Heart right ventricle (tissue), 16 donors: ENCODE data around the gene NDUFA6. TPM values are rescaled to one million over a fixed set of nuclear protein-coding genes. Genes with fewer than 3 reads are reported as not detected.
"Not testable (repeated sequence)": the region's sequence is repeated elsewhere in the genome, so short reads cannot be mapped to it uniquely, and the experiment has no call there.

ENCODE experiments used
- ATAC-seq, 8 donors: fragments of 200-7000 bp; cut with Tn5 transposase; one replicate each; pipeline ENCODE4 v1.9.1; 2020; ENCODE audit warnings: mild to moderate bottlenecking in 8 of 8, moderate library complexity in 8 of 8, moderate number of reproducible peaks in 1 of 8
- DNase-seq, 2 donors: peaks; one replicate each; pipeline ENCODE4 v3.0.0-alpha.2; 2020
- H3K27ac ChIP-seq, 10 donors: fragments of 200-600 bp; sonication (generic) in 2 of 10; one replicate each; pipeline versions ENCODE4 v1.5.0 to v1.8.0; 2020 to 2022; ENCODE audit warnings: mild to moderate bottlenecking in 3 of 10
- H3K27me3 ChIP-seq, 7 donors: fragments of 200-600 bp; one replicate each; pipeline ENCODE4 v1.8.0; 2021 to 2022; ENCODE audit warnings: mild to moderate bottlenecking in 2 of 7
- H3K36me3 ChIP-seq, 9 donors: fragments of 200-600 bp; sonication (generic) in 1 of 9; one replicate each; pipeline versions ENCODE4 v1.5.0 to v1.8.0; 2020 to 2022; ENCODE audit warnings: mild to moderate bottlenecking in 2 of 9
- H3K4me1 ChIP-seq, 9 donors: fragments of 200-600 bp; sonication (generic) in 1 of 9; one replicate each; pipeline versions ENCODE4 v1.5.0 to v1.8.0; 2020 to 2022; ENCODE audit warnings: mild to moderate bottlenecking in 4 of 9
- H3K4me3 ChIP-seq, 10 donors: fragments of 200-600 bp; sonication (generic) in 2 of 10; one replicate each; pipeline versions ENCODE4 v1.5.0 to v1.8.0; 2020 to 2022; ENCODE audit warnings: mild to moderate bottlenecking in 7 of 10, moderate library complexity in 2 of 10
- H3K9me3 ChIP-seq, 11 donors: fragments of 200-600 bp in 10 of 11; sonication (generic) in 2 of 11; one replicate each; pipeline versions ENCODE4 v1.5.0 to v1.8.0; 2013 to 2022; ENCODE audit warnings: mild to moderate bottlenecking in 2 of 11, control low read depth in 1 of 11, moderate library complexity in 1 of 11
- CTCF ChIP-seq, 9 donors: fragments of 200-600 bp; sonication (generic) in 2 of 9; IDR thresholded peaks; one replicate each; pipeline versions ENCODE4 v1.5.0 to v1.8.0; 2021 to 2022; ENCODE audit warnings: antibody characterized with exemption in 9 of 9, mild to moderate bottlenecking in 5 of 9, moderate library complexity in 1 of 9
- WGBS, 2 donors: extraction: QIAGEN DNeasy Blood & Tissue Kit; methylation state at CpG; one replicate each; pipeline ENCODE4 v1.1.7; 2013; ENCODE audit warnings: inconsistent platforms in 1 of 2; 5-methylcytosine and 5-hydroxymethylcytosine counted together
- intact Hi-C, 10 donors: fragments of 100-400 bp; cut with DNase I; formaldehyde crosslinking; loops; one replicate each; pipeline versions ENCODE4 v1.11.1 to v1.14.2; 2022
- polyA plus RNA-seq, 2 donors: library from polyadenylated mRNA; stranded (reverse); fragments of 200-250 nt; gene quantifications; one replicate each; pipeline ENCODE4 v1.2.3, GENCODE V29; 2013
- total RNA-seq, 10 donors: library from RNA; stranded (reverse); fragmentation: NEBNext Ultra II Directional in 3 of 10; extraction: Animal tissue kit (Norgen Biotek cat#: 25700) in 3 of 10; gene quantifications; one replicate each; pipeline versions ENCODE4 v1.2.1 to v1.2.4, GENCODE V29; 2021 to 2023
- donor health status: Arrhythmogenic right ventricular cardiomyopathy.
- donor health status: ischemic (EF 13 %, LVEDD 7.1; RV severe dilation, severe dysfunction).
- donor health status: healthy with polysubstance abuse.
- donor health status: DM: no; HTN: yes; CAD: no.
- donor health status: DM: no; HTN: no; CAD: no.
- donor health status: ischemic (EF 25% LVEDD 6.9; RV normal size, moderate dysfunction).
- donor health status: ischemic (EF 25% LVEDD 5.7; RV mildly dilated, moderate dysfunction).
- donor health status: healthy.
- donor health status: DM: yes; HTN: yes; CAD: no.
- donor health status: Ischemic cardiomyopathy.
- donor health status: ischemic (EF 35%, LVEDD 5.7; RV mildly dilated, moderate dysfunction).
- donor health status: nonischemic (EF 11% LVEDD 7.7; RV severe dilation, severe dysfunction).
- donor health status: DM: yes; HTN: yes; CAD: no.
- donor health status: PGD.
- donor health status: ischemic (EF 29% LVEDD 5.4; RV normal size, mild dysfunction).
- donor health status: nonischemic (EF 23%, LVEDD 6.1; RV moderate dilation, normal function).

The NDUFA6 gene
- total and polyA plus RNA-seq, 12 donors, result 179 to 479 (median 271) TPM

- peaks cover 0 to 23% (median 13%) of the 10 kb centered on the region in 11 donors for H3K9me3 ChIP-seq
- H3K4me3 ChIP-seq, result no peak overlapping the region
- no peak for DNase-seq
- no peaks in the 10 kb centered on the region for H3K27me3 ChIP-seq
- no peak for TF ChIP-seq CTCF (IDR thresholded peaks at IDR 0.05)
- intact Hi-C loops, result loop anchor here in 4 of 10 donors (5.0 to 10.0 kb wide), 2 partner anchors 144 to 147 kb away; partner anchors contain the start of gene SEPTIN3 (in 4 of the 4)
- no peak for ATAC-seq
- no peaks in the 10 kb centered on the region for H3K4me1 ChIP-seq
- 50 to 52% methylated on average over 4 of the region's 4 CpGs for WGBS, 2 donors
- H3K36me3 ChIP-seq, result peaks cover 0 to 8% (median 0%) of the 10 kb centered on the region in 9 donors
- H3K27ac ChIP-seq, result no peak overlapping the region
These were observed 21.2 kb upstream of the NDUFA6 start for GRCh38 chr22:42111798-42112197.

- Histone ChIP-seq H3K27me3 (no peaks in the 10 kb centered on the region), H3K27ac (no peak overlapping the region), H3K4me1 (no peaks in the 10 kb centered on the region), H3K9me3 (peaks cover 0 to 20% (median 11%) of the 10 kb centered on the region in 11 donors), H3K4me3 (no peak overlapping the region), H3K36me3 (peaks cover 0 to 10% (median 0%) of the 10 kb centered on the region in 9 donors)
- intact Hi-C loops, result no loop called here
- DNase-seq (no peak), ATAC-seq (no peak)
- WGBS, 2 donors, result 71 to 75% methylated on average over 18 of the region's 18 CpGs
- TF ChIP-seq CTCF (IDR thresholded peaks at IDR 0.05), result no peak
These were observed 18.3 kb upstream of the NDUFA6 start for GRCh38 chr22:42108848-42109247.

GRCh38 chr22:42104332-42104860 is 13.8 kb upstream of the NDUFA6 start:
- DNase-seq, H3K27ac ChIP-seq, H3K4me3 ChIP-seq, ATAC-seq, H3K4me1 ChIP-seq, intact Hi-C loops, H3K27me3 ChIP-seq: not testable (repeated sequence)
- 95 to 97% methylated on average over 6 of the region's 6 CpGs for WGBS, 2 donors
- Histone ChIP-seq H3K9me3 (peaks cover 0 to 64% (median 39%) of the 10 kb centered on the region in 11 donors), H3K36me3 (peaks cover 0 to 21% (median 0%) of the 10 kb centered on the region in 9 donors)

GRCh38 chr22:42101199-42101598 is 10.6 kb upstream of the NDUFA6 start:
- ATAC-seq (no peak), DNase-seq (no peak)
- Histone ChIP-seq H3K9me3 (peaks cover 0 to 92% (median 42%) of the 10 kb centered on the region in 11 donors), H3K4me3 (no peak overlapping the region), H3K36me3 (peaks cover 0 to 32% (median 0%) of the 10 kb centered on the region in 9 donors), H3K27me3 (no peaks in the 10 kb centered on the region), H3K4me1 (no peaks in the 10 kb centered on the region), H3K27ac (no peak overlapping the region)
- TF ChIP-seq CTCF (IDR thresholded peaks at IDR 0.05), result no peak
- WGBS, 2 donors, result 96 to 97% methylated on average over 3 of the region's 3 CpGs
- intact Hi-C loops, result no loop called here

GRCh38 chr22:42091455-42091782 is 847 bp upstream of the NDUFA6 start:
- peaks cover 0 to 5% (median 0%) of the 10 kb centered on the region in 11 donors for H3K9me3 ChIP-seq
- DNase-seq (no peak), ATAC-seq (peak in 1 of 8 donors; percentile 2)
- H3K4me1 ChIP-seq, result peaks cover 5 to 40% (median 34%) of the 10 kb centered on the region in 9 donors
- H3K27ac ChIP-seq, result peak overlapping the region; percentile 69 to 100 (median 98)
- H3K36me3 ChIP-seq, result peaks cover 0 to 19% (median 9%) of the 10 kb centered on the region in 9 donors
- intact Hi-C loops, result loop anchor here in 9 of 10 donors (2.0 to 10.0 kb wide), 5 partner anchors 341 to 347 kb away; partner anchors contain the start of gene NFAM1 (in 2 of the 9)
- 36% methylated on average over 7 of the region's 7 CpGs for WGBS, 2 donors
- H3K4me3 ChIP-seq, result peak overlapping the region; percentile 33 to 100 (median 89)
- TF ChIP-seq CTCF (IDR thresholded peaks at IDR 0.05), result no peak
- H3K27me3 ChIP-seq, result no peaks in the 10 kb centered on the region
